GM12864 (cell line): ENCODE measurements around the gene DHX35.
"Not testable (repeated sequence)": the region's sequence is repeated elsewhere in the genome, so short reads cannot be mapped to it uniquely, and the experiment has no call there.

Experiments used
- DNase-seq: peaks from one replicate; pipeline ENCODE4 v3.0.0-alpha.2; 2011; ENCODE audit warnings: low read depth
- H3K4me3 ChIP-seq: 2 replicates; pipeline ENCODE4 v1.5.1; 2011; ENCODE audit warnings: mild to moderate bottlenecking, low read depth, low read length, control low read depth
- CTCF ChIP-seq: IDR thresholded peaks from 2 replicates; pipeline ENCODE4 v1.5.1; 2011; ENCODE audit warnings: low read depth, mild to moderate bottlenecking, moderate library complexity, low read length, control low read depth, inconsistent platforms; ENCODE audit errors: missing control alignments

DHX35 gene

GRCh38 chr20:38985603-38986170, 23.5 kb downstream of the DHX35 start:
- H3K4me3 ChIP-seq = no peak overlapping the region
- TF ChIP-seq CTCF = no peak
- DNase-seq = peak; percentile 40

- no peak for DNase-seq
- TF ChIP-seq CTCF = peak; percentile 9
Measured at GRCh38 chr20:38986663-38987062, 24.5 kb downstream of the DHX35 start.

GRCh38 chr20:38987777-38988176, 25.6 kb downstream of the DHX35 start:
- DNase-seq = peak; percentile 54
- TF ChIP-seq CTCF = no peak
- peak overlapping the region; percentile 14 for H3K4me3 ChIP-seq

More at GRCh38 chr20:38986663-38987062, 24.5 kb downstream of the DHX35 start:
- H3K4me3 ChIP-seq = no peak overlapping the region

GRCh38 chr20:38990728-38991127, 28.6 kb downstream of the DHX35 start:
- no peak overlapping the region for H3K4me3 ChIP-seq
- no peak for TF ChIP-seq CTCF
- no peak for DNase-seq

- no peak for DNase-seq
- TF ChIP-seq CTCF = no peak
Measured at GRCh38 chr20:38991814-38992704, 29.9 kb downstream of the DHX35 start.

GRCh38 chr20:38995536-38996044, 33.4 kb downstream of the DHX35 start:
- no peak for TF ChIP-seq CTCF
- no peak for DNase-seq
- no peak overlapping the region for H3K4me3 ChIP-seq

More at GRCh38 chr20:38991814-38992704, 29.9 kb downstream of the DHX35 start:
- H3K4me3 ChIP-seq = no peak overlapping the region

- not testable (repeated sequence) for H3K4me3 ChIP-seq, DNase-seq
Measured at GRCh38 chr20:38996866-38997265, 34.7 kb downstream of the DHX35 start.
